Raji (cell line): Measurements from ENCODE around the gene PARP2.

Experiments
- POLR2A ChIP-seq: IDR thresholded peaks from 2 replicates; pipeline ENCODE4 v1.6.1; 2011; ENCODE audit warnings: low read depth, low read length, control low read depth; ENCODE audit not compliant: insufficient read depth

Gene PARP2

GRCh38 chr14:20333494-20333841, 10.0 kb upstream of the PARP2 start:
- no peak for TF ChIP-seq POLR2A

DNA sequence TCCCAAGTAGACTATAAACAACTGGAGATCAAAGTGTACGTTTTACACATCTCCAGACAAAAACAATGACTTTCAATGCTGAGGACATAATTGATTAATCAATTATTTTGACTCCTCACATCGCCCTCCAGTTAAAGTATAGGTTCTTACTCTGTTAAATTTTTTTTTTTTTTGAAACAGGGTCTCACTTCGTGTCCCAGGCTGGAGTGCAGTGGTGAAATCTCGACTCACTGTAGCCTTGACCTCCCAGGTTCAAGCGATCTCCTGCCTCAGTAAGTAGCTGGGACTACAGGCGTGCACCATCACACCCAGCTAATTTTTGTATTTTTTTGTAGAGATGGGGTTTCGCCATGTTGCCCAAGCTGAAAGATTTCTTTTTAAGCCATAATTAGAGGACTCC, 9.4 kb upstream of the PARP2 start:
- TF ChIP-seq POLR2A = no peak

DNA sequence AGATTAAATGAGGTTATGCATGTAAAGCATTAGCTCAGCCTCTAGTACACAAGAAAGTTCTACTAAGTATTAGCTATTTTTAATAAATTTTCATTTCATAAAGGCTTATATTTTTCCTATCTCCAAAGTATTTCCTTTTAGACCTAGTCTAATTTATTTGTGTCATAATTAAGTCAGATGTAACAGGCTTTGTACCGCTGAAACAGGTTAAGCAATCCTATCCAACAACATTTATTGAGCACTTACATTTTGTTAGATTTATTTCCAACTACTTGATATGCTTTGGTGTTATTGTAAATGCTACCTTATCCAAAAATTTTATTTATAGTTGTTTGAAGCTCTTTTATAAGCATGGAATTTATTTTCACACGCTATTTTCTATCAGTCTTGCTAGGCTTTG, 1.8 kb upstream of the PARP2 start:
- TF ChIP-seq POLR2A = no peak

GRCh38 chr14:20343862-20344220, 406 bp downstream of the PARP2 start:
- no peak for TF ChIP-seq POLR2A

- TF ChIP-seq POLR2A = no peak
Observed at GRCh38 chr14:20345366-20345765, 1.9 kb downstream of the PARP2 start.

DNA sequence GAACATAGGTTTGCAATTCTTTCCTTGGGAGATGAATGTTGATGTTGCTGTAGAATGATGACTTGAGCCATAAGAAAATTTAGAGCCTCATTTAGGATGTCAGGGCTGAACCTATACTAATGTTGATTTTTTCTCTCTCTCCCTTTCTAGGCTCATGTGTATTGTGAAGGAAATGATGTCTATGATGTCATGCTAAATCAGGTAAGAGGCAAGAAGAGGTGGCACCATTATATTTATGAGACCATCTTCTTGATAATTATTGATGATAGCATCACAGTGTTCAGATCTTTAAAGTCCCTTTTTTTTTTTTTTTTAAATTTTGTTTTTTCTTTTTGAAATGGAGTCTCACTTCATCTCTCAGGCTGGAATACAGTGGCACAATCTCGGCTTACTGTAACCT, 3.3 kb downstream of the PARP2 start:
- no peak for TF ChIP-seq POLR2A

DNA sequence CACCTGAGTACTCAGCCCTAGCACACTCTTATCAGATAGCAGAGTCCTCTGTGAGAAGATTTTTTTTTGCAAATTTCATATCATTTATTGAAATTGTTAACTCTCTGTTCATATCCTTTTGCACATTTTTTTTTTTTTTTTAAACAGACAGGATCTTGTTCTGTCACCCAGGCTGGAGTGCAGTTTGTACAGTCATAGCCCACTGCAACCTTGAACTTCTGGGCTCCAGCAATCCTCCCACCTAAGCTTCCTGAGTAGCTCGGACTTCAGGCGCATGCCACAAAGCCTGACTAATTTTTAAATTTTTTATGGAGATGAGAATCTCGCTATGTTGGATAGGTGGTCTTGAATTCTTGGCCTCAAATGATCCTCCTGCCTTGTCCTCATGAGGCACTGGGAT, 4.3 kb downstream of the PARP2 start:
- no peak for TF ChIP-seq POLR2A

- TF ChIP-seq POLR2A = no peak
Observed at GRCh38 chr14:20350282-20350681, 6.8 kb downstream of the PARP2 start.

GRCh38 chr14:20350860-20351259, 7.4 kb downstream of the PARP2 start:
- TF ChIP-seq POLR2A = no peak

GRCh38 chr14:20356422-20356821, 13.0 kb downstream of the PARP2 start:
- TF ChIP-seq POLR2A = no peak

DNA sequence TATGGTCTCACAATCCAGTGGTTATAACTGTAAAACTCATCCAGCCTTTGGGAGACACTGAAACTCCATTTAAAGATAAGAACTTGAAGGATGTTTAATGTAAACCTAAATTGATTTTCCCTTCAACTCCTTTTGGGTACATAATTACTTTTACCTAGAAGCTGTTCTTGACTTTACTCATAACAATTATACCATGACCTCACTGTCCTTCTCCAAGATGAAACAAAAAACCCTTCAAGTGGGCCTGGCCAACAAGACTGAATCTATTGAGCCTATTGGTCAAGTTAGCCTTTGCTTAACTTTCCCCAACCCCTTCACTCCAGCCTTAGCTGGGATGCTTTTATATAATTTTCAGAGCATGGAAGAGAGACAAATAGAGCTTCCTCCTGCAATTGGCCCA, 22.5 kb downstream of the PARP2 start:
- no peak for TF ChIP-seq POLR2A

DNA sequence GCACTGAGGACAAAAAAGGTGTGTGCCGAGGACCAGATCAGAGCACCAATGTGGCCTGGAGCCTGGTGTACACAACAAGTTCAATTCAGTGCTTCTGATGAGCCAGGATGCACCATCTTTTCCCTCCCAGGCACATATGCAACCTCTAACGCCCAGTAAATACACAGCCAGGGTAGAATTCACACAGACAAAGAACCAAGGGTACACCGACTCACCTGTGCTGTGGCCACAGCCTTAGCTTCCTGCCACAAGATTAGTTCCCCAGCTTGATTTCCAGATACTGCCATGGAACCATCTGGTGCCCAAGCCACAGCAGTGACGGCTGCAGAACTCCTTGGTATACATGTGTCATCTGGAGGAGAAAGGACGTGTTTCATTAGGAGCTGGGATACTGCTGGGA, 29.4 kb downstream of the PARP2 start:
- TF ChIP-seq POLR2A = no peak

DNA sequence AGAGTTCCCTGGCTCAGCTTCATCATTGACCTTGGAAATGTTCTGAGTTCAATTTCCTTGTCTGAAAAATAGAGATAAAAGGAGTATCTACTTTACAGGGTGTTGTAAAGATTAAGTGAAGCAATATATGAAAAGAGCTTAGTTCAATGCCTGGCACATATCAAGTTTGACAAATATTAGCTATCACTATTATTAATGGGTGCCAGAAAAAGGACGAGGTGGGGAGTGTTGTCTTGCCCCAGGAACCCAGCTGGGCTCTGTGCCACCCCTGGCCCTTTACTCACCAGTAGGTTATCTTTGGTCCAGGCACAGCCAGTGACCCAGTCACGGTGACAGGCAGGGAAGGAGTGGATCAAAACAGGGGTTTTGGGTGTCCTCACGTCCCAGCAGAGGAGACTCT, 32.0 kb downstream of the PARP2 start:
- TF ChIP-seq POLR2A = no peak

DNA sequence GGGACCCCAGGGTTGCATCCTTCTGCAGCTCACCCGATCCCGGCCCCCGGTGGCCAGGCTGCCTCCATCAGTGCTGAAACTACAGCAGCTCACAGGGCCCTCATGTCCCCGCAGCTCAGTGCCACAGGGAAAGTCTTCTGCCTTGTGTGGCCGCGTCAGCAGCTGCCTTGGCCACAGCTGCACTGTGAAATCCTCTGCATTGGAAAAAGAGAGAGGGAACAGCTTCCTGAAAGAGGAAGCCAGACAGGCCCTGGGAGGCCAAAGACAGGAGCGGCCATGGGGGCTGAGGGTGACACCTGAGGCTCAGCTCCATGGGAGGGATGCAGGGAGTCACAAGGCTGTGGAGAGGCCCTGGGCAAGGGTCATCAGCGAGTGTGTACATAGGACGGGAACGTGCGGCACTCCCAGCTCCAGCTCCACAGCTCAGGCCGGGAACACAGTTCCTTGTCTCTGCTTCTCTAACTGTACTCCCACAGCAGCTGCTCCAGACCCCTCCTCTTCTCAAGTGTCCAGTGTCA, 32.7 kb downstream of the PARP2 start:
- no peak for TF ChIP-seq POLR2A

GRCh38 chr14:20377171-20377570, 33.7 kb downstream of the PARP2 start:
- TF ChIP-seq POLR2A = no peak

DNA sequence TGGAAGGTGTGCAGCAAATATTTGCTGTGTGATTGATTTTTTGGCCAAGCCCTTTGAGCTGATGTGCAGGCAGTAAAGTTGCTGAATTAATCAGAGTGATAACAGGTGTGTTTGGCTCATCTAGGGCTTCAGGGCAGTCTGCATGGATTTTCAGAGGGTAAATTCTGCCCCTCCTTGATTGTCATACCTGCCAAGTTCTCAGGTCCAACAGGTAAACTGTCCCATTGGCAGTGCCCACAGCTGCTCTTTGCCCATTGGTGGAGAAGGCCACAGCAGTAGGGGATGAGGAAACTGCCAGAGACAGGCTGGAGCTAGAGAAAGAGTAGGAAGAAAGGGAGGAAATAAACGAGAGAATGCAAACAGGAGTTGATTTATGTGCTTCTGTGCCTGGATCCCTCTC, 36.3 kb downstream of the PARP2 start:
- TF ChIP-seq POLR2A = no peak

DNA sequence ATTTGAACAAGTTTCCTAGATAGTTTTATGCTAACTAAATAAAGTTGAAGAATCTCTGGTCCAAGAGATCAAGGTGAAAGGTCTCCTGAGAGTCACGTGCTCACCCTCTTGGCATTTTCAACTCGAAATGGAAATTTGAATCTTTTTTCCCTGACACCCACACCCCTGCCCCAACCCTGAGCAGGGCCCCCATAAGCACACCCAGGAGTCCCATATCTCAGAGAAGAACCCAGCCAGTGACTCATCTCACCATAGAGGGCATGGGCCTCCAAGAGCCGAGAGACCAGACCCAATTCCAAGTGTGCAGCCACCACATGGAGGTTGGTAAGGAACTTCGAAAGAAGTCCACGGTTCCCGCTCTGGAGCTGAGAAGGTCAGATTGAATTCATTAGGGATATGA, 37.2 kb downstream of the PARP2 start:
- no peak for TF ChIP-seq POLR2A

DNA sequence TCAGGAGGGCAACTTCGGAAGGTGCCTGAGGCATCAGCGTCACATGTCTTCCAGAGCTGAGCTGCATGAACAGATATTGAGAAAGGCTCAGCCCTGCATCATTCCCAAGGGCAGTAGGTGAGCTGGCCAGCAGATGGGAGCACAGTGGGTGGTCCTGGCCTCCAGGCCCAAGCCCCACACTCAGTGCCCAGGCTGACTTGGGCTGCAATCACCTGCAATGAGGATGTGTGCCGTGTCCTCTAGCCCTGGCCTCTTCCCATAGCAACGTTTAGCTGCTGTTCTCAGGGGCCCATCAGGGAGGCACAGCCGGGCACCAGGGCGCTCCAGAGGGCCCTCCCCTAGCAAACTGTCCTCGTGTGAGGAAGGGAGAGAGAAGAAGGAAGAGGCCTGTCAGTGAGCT, 37.9 kb downstream of the PARP2 start:
- TF ChIP-seq POLR2A = no peak
